Uterus (tissue), 4 donors: ENCODE data around the gene ATP13A5. TPM values are rescaled to one million over a fixed set of nuclear protein-coding genes. Genes with fewer than 3 reads are reported as not detected.

Source experiments
- DNase-seq, 2 donors: peaks; one replicate each; pipeline ENCODE4 v3.0.0-alpha.2; 2019 to 2020
- H3K27ac ChIP-seq, 2 donors: fragments of 200-600 bp; sonication (generic); 1 replicate in 1 of 2; 2 replicates in 1 of 2; pipeline ENCODE4 v1.5.1; 2016 to 2018
- H3K27me3 ChIP-seq, 2 donors: fragments of 200-600 bp; sonication (generic); one replicate each; pipeline ENCODE4 v1.5.1; 2018 to 2019; ENCODE audit warnings: control low read depth in 1 of 2
- H3K36me3 ChIP-seq, 2 donors: fragments of 200-600 bp; sonication (generic); one replicate each; pipeline ENCODE4 v1.5.1; 2019; ENCODE audit warnings: control low read depth in 1 of 2
- H3K4me1 ChIP-seq, 2 donors: fragments of 200-600 bp; sonication (generic); one replicate each; pipeline ENCODE4 v1.5.1; 2018 to 2019; ENCODE audit warnings: control low read depth in 1 of 2
- H3K4me3 ChIP-seq, 2 donors: fragments of 200-600 bp; sonication (generic); 1 replicate in 1 of 2; 2 replicates in 1 of 2; pipeline ENCODE4 v1.5.1; 2018 to 2019; ENCODE audit warnings: mild to moderate bottlenecking in 1 of 2
- H3K9me3 ChIP-seq, 2 donors: fragments of 200-600 bp; sonication (generic); one replicate each; pipeline ENCODE4 v1.5.1; 2019; ENCODE audit warnings: control low read depth in 1 of 2
- POLR2A ChIP-seq, 2 donors: fragments of 450-650 bp; IDR thresholded peaks; one replicate each; pipeline ENCODE4 v1.6.1; 2016; ENCODE audit warnings: antibody characterized with exemption in 2 of 2, mild to moderate bottlenecking in 1 of 2, moderate library complexity in 1 of 2
- intact Hi-C: fragments of 100-400 bp; cut with DNase I; formaldehyde crosslinking; loops from one replicate; pipeline ENCODE4 v1.15.1; 2023; ENCODE audit warnings: low total_unique reads
- total RNA-seq, 4 donors: library from RNA; depleted of rRNA in 3 of 4; stranded (reverse); fragments of >200 nt in 3 of 4; gene quantifications; one replicate each; pipeline versions ENCODE4 v1.1.0 to v1.2.4, GENCODE V29; 2014 to 2023
- TF ChIP-seq, protein P1 (sequence below), 4 experiments: fragments of 200-600 bp in 2 of 4; fragments of 450-650 bp in 2 of 4; sonication (generic) in 2 of 4; IDR thresholded peaks; one replicate each; pipeline ENCODE4 v1.5.1; 2016 to 2019; ENCODE audit warnings: antibody characterized with exemption in 4 of 4, mild to moderate bottlenecking in 2 of 4, moderate library complexity in 1 of 4
- donor health status: DM: yes; HTN: yes; CAD: no.

Gene ATP13A5
- total RNA-seq, 4 donors from 2014 or later = not detected

DNA sequence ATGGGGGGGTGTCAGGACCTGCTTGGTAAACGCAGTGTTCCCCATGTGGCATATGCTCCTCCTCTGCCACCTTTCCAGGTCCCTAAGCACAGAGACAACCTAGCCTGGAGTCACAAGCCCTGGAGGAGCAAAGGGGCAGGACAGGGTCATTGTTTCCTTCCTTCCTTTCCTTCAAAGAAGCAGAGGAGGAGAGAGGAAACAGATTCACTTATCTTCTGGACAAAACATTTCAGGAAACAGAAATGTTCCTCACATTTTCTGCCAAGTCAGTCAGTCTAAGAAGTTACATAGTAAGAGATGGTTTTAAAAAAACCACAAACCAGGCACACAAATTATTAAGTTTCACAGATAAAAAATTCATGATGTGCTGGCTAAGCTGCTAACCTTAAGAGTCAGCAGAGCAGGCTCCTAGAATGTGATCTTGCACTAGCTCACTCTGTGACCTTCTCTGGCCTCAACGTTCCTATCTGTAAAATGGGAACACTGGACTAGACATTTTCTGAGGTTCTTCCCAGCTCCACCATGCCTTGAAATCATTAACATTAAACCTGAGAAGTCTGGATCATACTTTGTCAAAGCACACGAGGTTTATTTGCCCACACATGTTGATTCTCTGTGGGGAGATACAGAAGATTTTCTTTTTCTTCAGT lies 47.9 kb downstream of the ATP13A5 start:
- Histone ChIP-seq H3K4me1 (no peaks in the 10 kb centered on the region), H3K27me3 (no peaks in the 10 kb centered on the region), H3K27ac (no peak overlapping the region), H3K4me3 (no peak overlapping the region), H3K9me3 (no peaks in the 10 kb centered on the region), H3K36me3 (no peaks in the 10 kb centered on the region)
- TF ChIP-seq, protein P1, sequence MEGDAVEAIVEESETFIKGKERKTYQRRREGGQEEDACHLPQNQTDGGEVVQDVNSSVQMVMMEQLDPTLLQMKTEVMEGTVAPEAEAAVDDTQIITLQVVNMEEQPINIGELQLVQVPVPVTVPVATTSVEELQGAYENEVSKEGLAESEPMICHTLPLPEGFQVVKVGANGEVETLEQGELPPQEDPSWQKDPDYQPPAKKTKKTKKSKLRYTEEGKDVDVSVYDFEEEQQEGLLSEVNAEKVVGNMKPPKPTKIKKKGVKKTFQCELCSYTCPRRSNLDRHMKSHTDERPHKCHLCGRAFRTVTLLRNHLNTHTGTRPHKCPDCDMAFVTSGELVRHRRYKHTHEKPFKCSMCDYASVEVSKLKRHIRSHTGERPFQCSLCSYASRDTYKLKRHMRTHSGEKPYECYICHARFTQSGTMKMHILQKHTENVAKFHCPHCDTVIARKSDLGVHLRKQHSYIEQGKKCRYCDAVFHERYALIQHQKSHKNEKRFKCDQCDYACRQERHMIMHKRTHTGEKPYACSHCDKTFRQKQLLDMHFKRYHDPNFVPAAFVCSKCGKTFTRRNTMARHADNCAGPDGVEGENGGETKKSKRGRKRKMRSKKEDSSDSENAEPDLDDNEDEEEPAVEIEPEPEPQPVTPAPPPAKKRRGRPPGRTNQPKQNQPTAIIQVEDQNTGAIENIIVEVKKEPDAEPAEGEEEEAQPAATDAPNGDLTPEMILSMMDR (IDR thresholded peaks at IDR 0.05) = no peak
- TF ChIP-seq POLR2A (IDR thresholded peaks at IDR 0.05) = no peak
- DNase-seq = no peak
- intact Hi-C loops = no loop called here

GRCh38 chr3:193317682-193318300 lies 60.8 kb downstream of the ATP13A5 start:
- intact Hi-C loops = no loop called here
- Histone ChIP-seq H3K9me3 (no peaks in the 10 kb centered on the region), H3K27me3 (no peaks in the 10 kb centered on the region), H3K4me1 (no peaks in the 10 kb centered on the region), H3K36me3 (no peaks in the 10 kb centered on the region), H3K4me3 (no peak overlapping the region), H3K27ac (no peak overlapping the region)
- no peak for TF ChIP-seq POLR2A (IDR thresholded peaks at IDR 0.05)
- TF ChIP-seq, protein P1 (IDR thresholded peaks at IDR 0.05) = no peak
- no peak for DNase-seq

DNA sequence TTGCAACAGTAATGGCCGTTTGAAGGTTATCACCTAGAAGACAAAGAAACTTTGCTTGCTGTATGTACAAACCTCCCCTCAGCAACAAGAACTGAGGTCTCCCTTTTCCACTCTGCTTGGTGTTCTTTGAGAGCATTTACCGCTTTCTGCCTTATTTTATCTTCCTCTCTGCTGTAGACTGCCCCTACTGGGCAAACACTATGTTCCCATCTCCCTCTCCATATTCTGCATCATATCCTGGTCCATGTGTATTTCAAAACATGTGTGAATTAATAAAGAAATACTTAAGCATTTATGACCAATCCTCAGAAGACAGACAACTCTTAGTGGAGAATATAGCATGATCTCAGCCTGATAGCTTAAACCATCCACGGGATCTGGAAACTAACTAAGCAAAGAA lies 64.4 kb downstream of the ATP13A5 start:
- H3K27ac ChIP-seq = no peak overlapping the region
- H3K4me3 ChIP-seq = no peak overlapping the region
- no peaks in the 10 kb centered on the region for H3K4me1 ChIP-seq
- TF ChIP-seq, protein P1 (IDR thresholded peaks at IDR 0.05) = no peak
- no peak for TF ChIP-seq POLR2A (IDR thresholded peaks at IDR 0.05)
- no peaks in the 10 kb centered on the region for H3K36me3 ChIP-seq
- DNase-seq = no peak
- no peaks in the 10 kb centered on the region for H3K27me3 ChIP-seq
- no peaks in the 10 kb centered on the region for H3K9me3 ChIP-seq
- intact Hi-C loops = no loop called here

- no peaks in the 10 kb centered on the region for H3K4me1 ChIP-seq
- H3K27ac ChIP-seq = no peak overlapping the region
- DNase-seq = no peak
- no peaks in the 10 kb centered on the region for H3K36me3 ChIP-seq
- H3K27me3 ChIP-seq = no peaks in the 10 kb centered on the region
- H3K9me3 ChIP-seq = no peaks in the 10 kb centered on the region
- no peak overlapping the region for H3K4me3 ChIP-seq
- TF ChIP-seq, protein P1 (IDR thresholded peaks at IDR 0.05) = no peak
- no peak for TF ChIP-seq POLR2A (IDR thresholded peaks at IDR 0.05)
- intact Hi-C loops = no loop called here
These were observed 65.2 kb downstream of the ATP13A5 start for GRCh38 chr3:193313061-193313958.
